Measurements from ENCODE around the gene ASPDH.
"Not testable (repeated sequence)": the region's sequence is repeated elsewhere in the genome, so short reads cannot be mapped to it uniquely, and the experiment has no call there.

Gene ASPDH

DNA sequence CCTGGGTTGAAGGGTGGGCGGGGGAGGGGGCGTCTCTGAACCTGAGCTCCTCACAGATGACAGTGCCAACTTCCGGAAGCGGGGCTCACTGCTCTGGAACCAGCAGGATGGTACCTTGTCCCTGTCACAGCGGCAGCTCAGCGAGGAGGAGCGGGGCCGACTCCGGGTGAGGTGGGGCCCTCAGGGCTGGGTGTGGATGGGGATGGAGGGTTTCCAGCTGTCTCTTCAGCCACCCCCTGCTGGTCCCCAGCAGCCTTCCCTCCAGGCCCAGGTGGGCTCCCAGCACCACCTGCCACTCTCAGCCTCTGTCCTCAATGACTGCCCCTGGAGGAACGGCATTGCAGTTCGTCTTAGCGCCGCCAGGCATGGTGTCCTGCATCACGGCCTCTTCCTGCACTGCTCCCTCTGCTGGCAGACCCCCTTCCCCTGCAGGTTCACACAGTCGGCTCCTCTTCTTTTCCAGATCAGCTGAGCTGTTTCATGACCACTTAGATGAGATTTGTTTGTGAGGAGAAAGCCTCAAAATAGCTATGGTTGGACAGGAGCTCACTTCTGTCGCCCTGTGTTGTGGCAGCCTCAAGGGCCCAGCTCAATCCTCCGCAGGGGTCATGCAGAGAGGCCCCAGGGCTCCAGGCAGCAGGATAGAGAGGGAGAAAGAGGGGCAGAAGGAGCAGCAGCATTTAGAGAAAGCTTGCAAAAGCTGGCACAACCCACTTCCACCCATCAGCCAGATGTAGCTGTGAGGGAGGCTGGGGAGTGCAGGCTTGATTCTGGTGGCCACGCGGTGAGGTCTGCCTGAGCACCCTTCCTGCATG, 34.6 kb downstream of the ASPDH start:
- no peak for FAIRE-seq
- DNase-seq (ENCODE audit: low spot score) = no peak

DNA sequence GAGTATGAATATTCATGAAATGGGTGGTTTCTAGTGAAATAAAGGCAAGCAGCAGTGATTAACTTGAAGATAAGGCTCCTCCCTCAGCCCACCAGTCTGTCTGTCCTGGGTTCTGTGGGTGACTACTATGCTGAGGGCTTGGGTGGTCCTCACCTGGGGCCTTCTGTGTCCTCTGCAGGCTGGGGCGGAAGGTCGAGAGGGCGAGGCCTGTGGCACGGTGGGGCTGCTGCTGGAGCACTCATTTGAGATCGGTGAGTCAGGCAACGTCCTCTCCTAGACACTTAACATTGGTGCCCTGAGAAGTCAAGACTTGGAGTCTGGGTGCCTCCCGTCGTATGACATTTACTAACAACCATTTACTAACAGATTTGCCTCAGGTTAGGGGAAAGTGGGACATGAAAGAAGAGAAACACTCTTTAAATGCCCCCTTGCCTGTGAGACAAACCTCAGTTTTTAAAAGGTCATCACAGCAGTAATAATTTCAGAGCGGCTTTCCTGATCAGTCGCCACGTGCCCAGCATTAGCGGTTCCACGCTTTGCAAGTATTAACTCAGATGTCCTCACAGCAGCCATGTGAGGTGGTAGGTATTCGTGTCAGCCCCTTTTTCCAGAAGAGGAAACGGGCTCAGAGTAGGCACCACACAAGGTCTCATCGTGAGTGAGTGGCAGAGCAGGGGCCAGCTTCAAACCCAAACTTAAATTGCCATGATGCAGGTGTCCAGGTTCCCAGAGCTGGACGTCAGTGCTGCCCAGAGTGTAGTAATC, 35.8 kb downstream of the ASPDH start:
- DNase-seq (ENCODE audit: low spot score) (no peak), FAIRE-seq (no peak)

DNA sequence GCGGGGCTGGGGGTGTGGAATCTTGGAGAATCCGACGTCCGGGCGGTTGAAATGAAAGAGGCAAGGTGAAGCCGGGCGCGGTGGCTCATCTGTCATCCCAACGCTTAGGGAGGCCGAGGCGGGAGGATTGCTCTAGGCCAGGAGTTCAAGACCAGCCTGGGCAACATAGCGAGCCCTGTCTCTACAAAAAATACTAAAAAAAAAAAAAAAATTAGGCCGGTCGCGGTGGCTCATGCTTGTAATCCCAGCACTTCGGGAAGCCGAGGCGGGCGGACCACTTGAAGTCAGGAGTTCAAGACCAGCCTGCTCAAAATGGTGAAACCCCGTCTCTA, 36.8 kb downstream of the ASPDH start:
- FAIRE-seq (no peak), DNase-seq (ENCODE audit: low spot score) (no peak)

DNA sequence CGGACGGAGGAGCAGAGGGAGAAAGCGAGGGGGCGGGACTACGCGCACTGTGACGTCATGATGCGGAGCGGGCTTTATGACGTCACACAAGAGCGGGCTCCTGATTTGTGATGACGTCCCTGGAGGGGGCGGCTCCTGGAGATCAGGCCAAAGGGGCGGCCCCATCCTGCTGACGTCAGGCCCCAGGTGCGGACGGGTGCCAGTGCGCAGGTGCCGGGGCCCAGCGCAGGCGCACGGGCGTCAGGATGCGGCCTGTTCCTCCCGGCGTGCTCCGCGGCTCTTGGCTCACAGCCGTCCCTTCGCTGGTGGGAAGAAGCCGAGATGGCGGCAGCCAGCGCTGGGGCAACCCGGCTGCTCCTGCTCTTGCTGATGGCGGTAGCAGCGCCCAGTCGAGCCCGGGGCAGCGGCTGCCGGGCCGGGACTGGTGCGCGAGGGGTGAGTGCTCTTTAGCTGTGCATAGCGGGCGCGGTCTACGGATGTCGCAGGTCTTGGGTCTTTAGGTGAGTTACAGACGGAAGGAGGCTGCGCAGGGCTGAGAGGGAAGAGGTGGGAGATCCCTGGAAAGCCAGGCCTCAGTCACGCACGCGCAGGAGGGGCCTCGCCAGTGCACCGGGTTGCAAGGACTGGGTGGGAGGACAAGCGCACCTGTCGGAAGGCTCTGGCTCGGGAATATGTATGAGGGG, 37.3 kb downstream of the ASPDH start, which contains the start of the genes EMC10 and GARIN5A:
TSS of gene EMC10 (plus strand) at position 284 of the 683 bp plus-strand sequence. CDS start at position 322, 38 bp downstream.
TSS of gene GARIN5A (minus strand) at position 625 of the 683 bp plus-strand sequence. CDS start at position 165, 460 bp downstream.
- FAIRE-seq (no peak), DNase-seq (ENCODE audit: low spot score) (peak; percentile 70)

DNA sequence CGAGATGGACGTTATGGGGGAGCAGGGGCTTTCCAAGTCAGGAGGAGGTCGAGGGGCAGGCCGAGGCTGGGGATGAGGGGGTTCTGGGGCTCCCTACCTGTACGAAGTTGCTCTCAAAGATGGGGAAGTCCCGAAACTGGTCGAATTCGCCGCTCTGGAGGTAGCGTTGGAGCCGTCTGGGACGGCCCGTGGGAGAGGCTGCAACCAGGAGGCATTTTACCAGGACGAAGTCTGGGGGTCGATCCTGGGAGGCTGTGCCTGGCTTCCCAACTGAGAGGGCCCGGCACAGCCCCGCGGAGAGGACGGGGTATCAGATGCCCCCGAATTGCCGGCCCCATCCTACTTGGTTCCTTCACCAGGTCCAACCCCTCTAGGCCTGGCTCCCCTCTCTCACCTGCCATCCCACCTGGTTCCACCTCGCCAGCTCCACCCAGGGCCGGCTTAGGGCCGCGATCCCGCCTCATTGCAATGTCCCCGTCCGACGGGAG, 37.9 kb downstream of the ASPDH start:
- FAIRE-seq (no peak), DNase-seq (ENCODE audit: low spot score) (no peak)

DNA sequence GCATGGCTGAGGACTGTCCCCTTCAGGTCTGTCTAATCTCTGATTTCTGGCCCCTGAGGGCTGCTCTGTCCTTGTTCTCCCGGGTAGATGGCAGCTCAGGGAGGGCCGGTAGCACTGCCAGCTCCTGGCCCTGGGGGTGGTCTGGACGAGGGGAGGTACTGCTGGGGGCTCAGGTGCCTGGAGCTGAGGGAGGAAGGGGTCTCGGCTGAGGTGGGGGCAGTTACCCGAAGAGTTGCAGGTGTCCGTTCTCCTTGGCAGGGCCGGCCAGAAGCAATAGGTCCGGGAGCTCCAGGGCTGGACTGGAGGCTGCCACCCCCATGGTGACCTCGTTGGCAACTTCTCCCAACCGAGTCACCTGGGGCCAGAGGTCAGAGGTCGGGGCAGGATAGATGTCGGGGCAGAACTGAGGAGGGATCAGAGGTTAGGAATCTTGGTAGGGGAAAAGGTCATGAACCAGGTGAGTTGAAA, 38.6 kb downstream of the ASPDH start:
- DNase-seq (ENCODE audit: low spot score) (no peak), FAIRE-seq (no peak)

DNA sequence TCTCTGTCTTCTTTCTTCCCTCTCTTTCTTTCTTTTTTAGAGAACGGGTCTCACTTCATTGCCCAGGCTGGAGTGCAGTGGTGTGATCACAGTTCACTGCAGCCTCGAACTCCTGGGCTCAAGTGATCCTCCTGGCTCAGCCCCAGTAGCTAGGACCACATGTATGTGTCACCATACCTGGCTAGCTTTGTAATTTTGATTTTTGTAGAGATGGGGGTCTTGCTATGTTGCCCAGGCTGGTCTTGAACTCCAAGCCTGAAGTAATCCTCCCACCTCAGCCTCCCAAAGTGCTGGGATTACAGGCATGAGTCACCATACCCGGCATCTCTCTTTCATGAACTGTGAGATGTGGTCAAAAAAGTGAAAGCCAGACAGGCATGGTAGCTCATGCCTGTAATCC, 40.4 kb downstream of the ASPDH start:
- not testable (repeated sequence) for FAIRE-seq; DNase-seq (ENCODE audit: low spot score)

DNA sequence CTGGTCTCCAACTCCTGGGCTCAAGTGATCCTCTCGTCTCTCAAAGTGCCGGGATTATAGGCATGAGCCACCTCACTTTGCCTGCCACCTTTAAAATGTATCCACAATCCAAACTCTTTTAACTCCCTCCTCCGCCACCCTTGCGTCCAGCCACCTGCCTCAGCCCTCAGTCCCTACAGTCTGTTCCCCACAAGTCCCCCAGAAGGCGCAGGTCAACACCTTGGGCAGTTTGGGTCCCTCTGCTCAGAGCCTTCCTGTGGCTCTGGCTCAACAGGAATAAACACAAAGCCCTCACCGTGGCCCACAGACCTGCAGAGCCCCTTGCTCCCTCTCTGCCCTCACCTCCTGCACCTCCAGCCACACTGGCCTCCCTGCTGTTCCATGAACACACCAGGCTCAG, 44.9 kb downstream of the ASPDH start:
- DNase-seq (ENCODE audit: low spot score) (no peak), FAIRE-seq (no peak)

DNA sequence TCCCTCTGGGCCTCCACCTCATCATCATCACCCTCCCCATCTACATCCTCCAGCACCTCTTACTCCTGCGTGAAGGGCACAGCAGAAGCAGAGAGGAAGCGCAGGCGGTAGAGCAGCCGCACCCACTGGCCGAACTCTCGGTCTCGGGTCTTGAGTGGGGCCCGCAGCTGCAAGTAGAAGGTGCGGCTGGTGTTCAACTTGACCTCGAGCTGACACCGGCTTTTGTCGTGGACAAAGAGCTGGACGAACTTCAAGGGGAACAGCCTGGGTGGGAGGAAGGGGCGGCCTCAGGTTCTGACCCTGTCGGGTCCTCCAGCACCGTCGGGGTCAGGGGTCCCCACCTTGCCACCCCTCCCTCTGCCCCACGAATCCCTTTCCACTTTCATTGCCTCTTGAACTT, 46.1 kb downstream of the ASPDH start:
- FAIRE-seq (no peak), DNase-seq (ENCODE audit: low spot score) (no peak)

DNA sequence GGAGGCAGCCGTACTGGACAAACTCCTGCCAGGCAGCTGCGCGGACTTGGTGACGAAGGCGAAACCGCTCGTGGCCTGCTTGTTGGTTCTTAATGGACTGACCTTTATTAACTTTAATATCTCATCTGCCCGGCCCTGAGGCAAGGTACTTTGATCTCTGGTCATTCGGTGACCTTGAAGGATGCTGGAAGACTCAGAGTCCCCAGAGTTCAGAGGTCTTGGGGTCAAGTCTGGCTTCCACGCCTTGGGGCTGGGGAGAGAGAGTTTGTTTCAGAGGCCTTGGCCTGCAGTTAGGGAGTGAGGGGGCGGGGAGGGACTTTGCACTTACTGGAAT, 47.0 kb downstream of the ASPDH start:
- FAIRE-seq (no peak), DNase-seq (ENCODE audit: low spot score) (no peak)

DNA sequence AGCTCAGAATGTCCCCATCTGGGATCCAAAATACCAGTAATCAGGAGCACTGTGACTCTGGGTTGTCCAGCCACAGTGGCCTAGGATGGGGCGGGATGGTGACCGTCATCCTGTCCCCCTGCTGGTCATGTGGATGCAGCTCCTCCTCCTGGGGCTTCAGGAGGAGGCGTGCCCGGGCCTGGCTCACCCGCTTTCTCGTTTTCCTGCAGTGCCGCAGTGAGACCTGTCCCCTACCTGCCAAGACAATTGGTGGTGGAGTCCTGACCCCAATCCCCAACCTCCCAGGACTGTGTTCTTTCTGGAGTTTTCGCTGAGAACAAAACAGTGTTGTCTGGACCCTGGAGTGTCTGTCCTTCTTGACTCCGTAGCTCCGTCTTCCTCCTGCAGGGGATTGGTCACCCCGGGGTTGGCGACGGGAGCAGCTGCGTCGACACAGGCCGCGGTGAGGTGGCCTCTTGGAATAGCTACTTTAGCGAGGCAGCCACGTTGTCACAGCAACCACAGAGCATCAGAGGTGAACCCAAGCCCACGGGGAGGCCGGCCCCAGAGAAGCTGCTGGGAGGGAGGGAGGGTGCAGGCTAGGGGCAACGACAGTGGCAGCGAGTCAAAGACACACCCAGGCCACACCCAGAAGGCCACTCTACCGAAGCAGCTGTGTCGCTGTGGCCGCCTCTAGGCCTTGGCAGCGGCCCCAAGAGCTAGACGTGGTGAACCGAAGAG, 47.6 kb downstream of the ASPDH start:
- FAIRE-seq = no peak

DNA sequence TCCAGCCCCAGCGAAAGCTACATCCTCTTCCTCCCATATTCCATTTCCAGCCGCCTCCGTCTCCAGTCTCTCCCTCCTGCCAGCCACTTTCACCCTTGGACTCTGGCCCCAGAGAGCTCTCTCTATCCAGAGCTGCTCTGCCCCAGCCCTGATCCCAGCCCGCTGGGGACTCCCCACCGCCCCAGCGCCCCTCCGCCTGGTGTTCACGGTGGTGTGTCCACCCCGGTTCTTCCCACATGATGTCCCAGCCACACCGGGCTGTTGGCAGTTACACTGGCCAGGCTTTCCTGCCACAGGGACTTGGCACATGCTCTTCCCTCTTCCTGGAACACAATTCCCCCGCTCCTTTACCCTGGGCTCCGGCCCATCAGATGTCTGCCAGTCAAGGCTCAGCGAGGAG, 48.7 kb downstream of the ASPDH start:
- FAIRE-seq = no peak

More for the DNA sequence above, 47.6 kb downstream of the ASPDH start:
- DNase-seq (ENCODE audit: low spot score) = no peak

DNA sequence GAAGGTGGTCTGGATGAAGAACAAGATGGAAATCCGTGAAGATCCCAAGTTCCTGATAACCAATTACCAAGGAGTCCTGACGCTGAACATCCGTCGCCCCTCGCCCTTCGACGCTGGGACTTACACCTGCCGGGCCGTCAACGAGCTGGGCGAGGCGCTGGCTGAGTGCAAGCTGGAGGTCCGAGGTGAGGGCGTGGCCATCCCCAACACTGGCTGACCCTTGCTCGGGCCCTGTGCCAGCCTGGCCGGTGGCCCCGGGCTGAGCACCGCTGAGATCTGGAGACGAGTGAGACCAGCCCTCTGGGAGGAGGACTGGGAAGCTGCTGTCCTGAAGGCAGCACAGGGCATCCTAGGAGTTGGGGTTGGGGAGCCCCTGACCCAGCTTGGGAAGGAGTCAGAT, 49.4 kb downstream of the ASPDH start:
- DNase-seq (ENCODE audit: low spot score) = no peak
- no peak for FAIRE-seq

More for the DNA sequence above, 48.7 kb downstream of the ASPDH start:
- DNase-seq (ENCODE audit: low spot score) = no peak

DNA sequence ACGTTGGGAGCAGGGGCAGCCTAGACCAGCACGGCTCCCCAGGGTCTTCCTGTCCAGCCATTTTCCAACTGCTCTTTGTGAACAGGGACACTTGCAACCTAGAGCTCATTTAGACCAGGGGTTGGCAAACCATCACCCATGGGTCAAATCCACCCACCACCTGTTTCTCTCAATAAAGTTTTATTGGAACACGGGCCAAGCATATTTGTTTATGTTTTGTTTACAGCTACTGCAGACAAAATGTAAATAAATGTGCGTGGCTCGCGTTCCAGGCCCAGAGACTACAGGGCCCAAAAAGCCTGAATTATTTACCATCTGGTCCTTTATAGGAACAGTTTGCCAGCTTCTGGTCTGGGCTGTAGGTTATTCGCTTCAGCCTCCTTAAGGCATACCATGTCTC, 50.7 kb downstream of the ASPDH start:
- FAIRE-seq = no peak

More for the DNA sequence above, 50.7 kb downstream of the ASPDH start:
- DNase-seq (ENCODE audit: low spot score) = no peak
